Trophoblast cell (in vitro differentiated cells and primary cell): ENCODE results near the gene ESRRG. TPM values are rescaled to one million over a fixed set of nuclear protein-coding genes. Genes with fewer than 3 reads are reported as not detected.

Experiments used
- DNase-seq, 2 donors: peaks; one replicate each; pipeline ENCODE4 v3.0.0-alpha.2; 2016
- H2AFZ ChIP-seq: 2 replicates; pipeline ENCODE4 v1.6.1; 2013; ENCODE audit warnings: low read length, moderate library complexity, mild to moderate bottlenecking; ENCODE audit not compliant: insufficient read depth, poor library complexity
- H2AK5ac ChIP-seq: 2 replicates; pipeline ENCODE4 v1.6.1; 2013; ENCODE audit warnings: mild to moderate bottlenecking, low read length
- H2BK120ac ChIP-seq: 2 replicates; pipeline ENCODE4 v1.6.1; 2013; ENCODE audit warnings: low read length, mild to moderate bottlenecking, moderate library complexity; ENCODE audit not compliant: insufficient read depth, poor library complexity
- H2BK12ac ChIP-seq: 2 replicates; pipeline ENCODE4 v1.6.1; 2013; ENCODE audit warnings: mild to moderate bottlenecking, low read length, moderate library complexity
- H2BK5ac ChIP-seq: 2 replicates; pipeline ENCODE4 v1.6.1; 2013; ENCODE audit warnings: low read length, low read depth, moderate library complexity, mild to moderate bottlenecking; ENCODE audit not compliant: poor library complexity
- H3K14ac ChIP-seq: 2 replicates; pipeline ENCODE4 v1.6.1; 2013; ENCODE audit warnings: mild to moderate bottlenecking, low read length
- H3K18ac ChIP-seq: 2 replicates; pipeline ENCODE4 v1.6.1; 2013; ENCODE audit warnings: mild to moderate bottlenecking, low read length
- H3K23ac ChIP-seq: 2 replicates; pipeline ENCODE4 v1.6.1; 2013; ENCODE audit warnings: low read length
- H3K27ac ChIP-seq: 2 replicates; pipeline ENCODE4 v1.5.1; 2013; ENCODE audit warnings: low read depth, mild to moderate bottlenecking, inconsistent platforms, low read length, moderate library complexity
- H3K27me3 ChIP-seq: 2 replicates; pipeline ENCODE4 v1.6.1; 2013; ENCODE audit warnings: inconsistent platforms, mild to moderate bottlenecking, low read length, moderate library complexity; ENCODE audit not compliant: insufficient read depth
- H3K36me3 ChIP-seq, 2 experiments: 1 replicate in 1 of 2; 2 replicates in 1 of 2; pipeline ENCODE4 v1.6.1; 2013; ENCODE audit warnings: low read length in 2 of 2, mild to moderate bottlenecking in 2 of 2, moderate library complexity in 1 of 2; ENCODE audit not compliant: insufficient read depth in 2 of 2, control insufficient read depth in 1 of 2
- H3K4ac ChIP-seq: 2 replicates; pipeline ENCODE4 v1.6.1; 2013; ENCODE audit warnings: low read depth, mild to moderate bottlenecking, low read length, moderate library complexity
- H3K4me1 ChIP-seq, 2 experiments: 1 replicate in 1 of 2; 2 replicates in 1 of 2; pipeline ENCODE4 v1.6.1; 2013; ENCODE audit warnings: low read length in 2 of 2, mild to moderate bottlenecking in 2 of 2, moderate library complexity in 1 of 2; ENCODE audit not compliant: insufficient read depth in 2 of 2, control insufficient read depth in 1 of 2
- H3K4me2 ChIP-seq: 2 replicates; pipeline ENCODE4 v1.6.1; 2013; ENCODE audit warnings: inconsistent platforms, mild to moderate bottlenecking, low read length, moderate library complexity
- H3K4me3 ChIP-seq: 2 replicates; pipeline ENCODE4 v1.5.1; 2013; ENCODE audit warnings: mild to moderate bottlenecking, low read depth, low read length, inconsistent platforms
- H3K79me1 ChIP-seq: one replicate; pipeline ENCODE4 v1.6.1; 2013; ENCODE audit warnings: low read length
- H3K79me2 ChIP-seq: 2 replicates; pipeline ENCODE4 v1.6.1; 2013; ENCODE audit warnings: low read length, mild to moderate bottlenecking; ENCODE audit not compliant: control insufficient read depth, insufficient read depth, poor library complexity
- H3K9ac ChIP-seq: 2 replicates; pipeline ENCODE4 v1.6.1; 2013; ENCODE audit warnings: mild to moderate bottlenecking, low read length
- H3K9me3 ChIP-seq: 2 replicates; pipeline ENCODE4 v1.6.1; 2013; ENCODE audit warnings: low read depth, mild to moderate bottlenecking, control low read depth, inconsistent platforms, low read length; ENCODE audit not compliant: insufficient read depth
- H4K12ac ChIP-seq: 2 replicates; pipeline ENCODE4 v1.6.1; 2013; ENCODE audit warnings: low read depth, mild to moderate bottlenecking, low read length, moderate library complexity
- H4K8ac ChIP-seq: 2 replicates; pipeline ENCODE4 v1.6.1; 2013; ENCODE audit warnings: low read depth, mild to moderate bottlenecking, low read length, moderate library complexity
- H4K91ac ChIP-seq: one replicate; pipeline ENCODE4 v1.6.1; 2013; ENCODE audit warnings: low read depth, mild to moderate bottlenecking, low read length, moderate library complexity
- WGBS: extraction: QIAGEN DNeasy Blood & Tissue Kit; methylation state at CpG from one replicate; pipeline ENCODE4 v1.1.7; 2013; ENCODE audit warnings: missing lambda C conversion rate; ENCODE audit not compliant: insufficient read length, insufficient coverage; ENCODE audit errors: extremely low coverage; 5-methylcytosine and 5-hydroxymethylcytosine counted together
- polyA plus RNA-seq: library from polyadenylated mRNA; stranded (reverse); fragments of 200-250 nt; gene quantifications from 2 replicates; pipeline ENCODE4 v1.2.3, GENCODE V29; 2013

Gene ESRRG
- polyA plus RNA-seq = 24.9 and 26.6 TPM in 2 replicates

DNA sequence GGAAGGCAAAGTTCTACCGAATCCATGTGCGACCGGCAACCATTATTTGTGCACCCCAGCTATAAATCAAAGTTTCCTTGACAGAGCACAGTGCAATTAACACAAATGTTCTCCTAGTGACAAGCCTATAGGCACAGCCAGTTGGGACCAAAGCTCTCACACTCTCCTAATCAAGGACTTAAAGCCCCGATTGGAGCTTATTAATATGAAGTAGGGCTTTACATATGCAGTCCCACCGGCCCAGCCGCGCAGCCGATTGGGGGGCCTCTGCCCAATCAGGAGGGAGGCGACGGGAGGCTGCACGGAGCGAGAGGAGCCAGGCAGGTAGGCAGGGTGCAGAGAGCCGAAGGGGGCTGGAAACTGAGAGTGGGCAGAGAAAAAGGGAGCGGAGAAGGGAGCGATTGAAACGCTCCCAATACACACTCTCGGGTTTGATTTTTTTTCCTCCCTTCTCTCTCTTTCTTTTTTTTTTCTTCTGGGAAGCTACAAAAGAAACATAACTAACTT lies at the start of gene ESRRG:
ESRRG (minus strand) TSS at position 156 of the 507 bp plus-strand sequence; CDS start at position 26, 130 bp downstream.
- no CpG with 5 or more reads among the region's 17 CpGs for WGBS
- H2BK12ac ChIP-seq = no peak within 1 kb of the TSS
- peak within 1 kb of the TSS; percentile 66 for H3K4me3 ChIP-seq
- no peaks in the 10 kb centered on the region for H3K9me3 ChIP-seq
- H2AFZ ChIP-seq = peak within 1 kb of the TSS; percentile 95
- no peaks in the 10 kb centered on the region for H3K79me1 ChIP-seq
- H3K23ac ChIP-seq = no peak within 1 kb of the TSS
- no peak within 1 kb of the TSS for H3K14ac ChIP-seq
- no peaks in the 10 kb centered on the region for H3K4me1 ChIP-seq
- H4K12ac ChIP-seq = no peak within 1 kb of the TSS
- H3K27ac ChIP-seq = no peak within 1 kb of the TSS
- no peak within 1 kb of the TSS for H3K18ac ChIP-seq
- H3K9ac ChIP-seq = no peak within 1 kb of the TSS
- H3K27me3 ChIP-seq = no peaks in the 10 kb centered on the region
- no peaks in the 10 kb centered on the region for H3K79me2 ChIP-seq
- H3K4ac ChIP-seq = no peak within 1 kb of the TSS
- H3K4me2 ChIP-seq = peak within 1 kb of the TSS; percentile 71
- H2AK5ac ChIP-seq = no peak within 1 kb of the TSS
- H4K91ac ChIP-seq = no peak within 1 kb of the TSS
- H4K8ac ChIP-seq = no peak within 1 kb of the TSS
- DNase-seq = peak; percentile 44 to 51
- no peak within 1 kb of the TSS for H2BK5ac ChIP-seq
- no peak within 1 kb of the TSS for H2BK120ac ChIP-seq
- no peaks in the 10 kb centered on the region for H3K36me3 ChIP-seq

DNA sequence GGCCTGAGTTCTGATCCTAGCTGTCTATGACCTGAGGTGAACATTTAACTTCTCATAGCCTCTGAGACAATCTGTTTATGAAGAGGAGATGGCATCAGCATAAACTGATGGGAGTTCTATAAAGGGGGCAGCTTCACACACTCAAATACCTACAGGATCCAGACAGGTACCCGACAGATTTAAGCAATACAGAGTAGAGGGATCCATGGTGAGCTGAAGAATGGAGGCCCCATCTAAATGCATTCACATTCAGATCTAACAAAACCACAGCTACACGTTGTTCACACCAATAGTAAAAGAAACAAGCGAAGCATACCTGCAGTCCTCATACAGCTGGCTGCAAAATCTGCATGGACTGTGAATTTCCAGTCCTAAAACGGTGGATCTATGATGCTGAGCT lies 48.7 kb upstream of the ESRRG start:
- no peak overlapping the region for H3K4me3 ChIP-seq
- no peaks in the 10 kb centered on the region for H3K79me2 ChIP-seq
- no peak overlapping the region for H4K91ac ChIP-seq
- no peak overlapping the region for H4K12ac ChIP-seq
- no peak overlapping the region for H3K18ac ChIP-seq
- no peaks in the 10 kb centered on the region for H3K9me3 ChIP-seq
- no peak overlapping the region for H2BK120ac ChIP-seq
- H3K9ac ChIP-seq = no peak overlapping the region
- no peak overlapping the region for H3K27ac ChIP-seq
- no peaks in the 10 kb centered on the region for H3K27me3 ChIP-seq
- H3K23ac ChIP-seq = no peak overlapping the region
- H4K8ac ChIP-seq = no peak overlapping the region
- no peaks in the 10 kb centered on the region for H3K79me1 ChIP-seq
- no peak overlapping the region for H2AFZ ChIP-seq
- H2BK5ac ChIP-seq = no peak overlapping the region
- H3K14ac ChIP-seq = no peak overlapping the region
- DNase-seq = no peak
- H3K4ac ChIP-seq = no peak overlapping the region
- H2AK5ac ChIP-seq = no peak overlapping the region
- no peaks in the 10 kb centered on the region for H3K36me3 ChIP-seq
- no CpG with 5 or more reads among the region's 4 CpGs for WGBS
- H3K4me1 ChIP-seq = no peaks in the 10 kb centered on the region
- H2BK12ac ChIP-seq = no peak overlapping the region
- no peak overlapping the region for H3K4me2 ChIP-seq

DNA sequence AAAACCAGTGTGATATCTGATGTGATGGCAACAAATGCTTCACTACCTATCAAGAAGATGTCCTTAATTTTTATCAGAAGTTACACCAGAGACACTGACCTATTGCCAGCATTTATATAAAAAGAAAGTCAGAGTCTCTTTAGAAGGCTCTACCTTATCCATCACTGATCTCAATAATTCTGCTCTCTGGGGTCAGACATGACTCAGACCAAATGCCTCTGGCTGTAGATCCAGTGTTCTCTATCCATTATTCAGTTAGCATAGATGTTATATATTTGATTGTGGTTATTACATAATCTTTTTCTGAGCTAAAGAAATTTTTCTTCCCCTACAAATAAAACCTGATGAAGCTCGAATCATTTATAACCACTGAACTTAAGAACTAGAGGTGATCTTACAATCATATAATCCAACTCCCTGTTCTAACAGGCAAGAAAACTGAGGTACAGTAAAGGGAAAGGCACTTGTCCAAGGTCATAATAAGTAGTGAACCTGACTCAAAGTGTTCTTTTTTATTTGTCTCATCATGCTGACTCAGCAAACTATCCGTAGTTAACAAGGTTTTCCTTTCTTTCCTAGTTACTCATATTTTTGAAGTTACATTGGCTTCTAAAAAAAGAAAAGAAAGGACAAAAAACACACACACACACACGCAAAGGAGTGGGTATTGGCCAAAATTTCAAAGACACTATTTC lies 43.6 kb upstream of the ESRRG start:
- Histone ChIP-seq H3K36me3 (no peaks in the 10 kb centered on the region), H2BK120ac (no peak overlapping the region), H3K14ac (no peak overlapping the region), H3K18ac (no peak overlapping the region), H3K23ac (no peak overlapping the region), H3K4ac (no peak overlapping the region), H3K9me3 (no peaks in the 10 kb centered on the region), H3K27me3 (no peaks in the 10 kb centered on the region), H3K9ac (no peak overlapping the region), H3K79me1 (no peaks in the 10 kb centered on the region), H3K79me2 (no peaks in the 10 kb centered on the region), H3K4me2 (no peak overlapping the region), H4K91ac (no peak overlapping the region), H2AK5ac (no peak overlapping the region), H2BK12ac (no peak overlapping the region), H3K4me3 (no peak overlapping the region), H2BK5ac (no peak overlapping the region), H2AFZ (no peak overlapping the region), H3K27ac (no peak overlapping the region), H3K4me1 (peaks cover 0 to 1% of the 10 kb centered on the region in 2 experiments), H4K8ac (no peak overlapping the region), H4K12ac (no peak overlapping the region)
- WGBS = no CpG with 5 or more reads among the region's 3 CpGs
- DNase-seq = no peak

DNA sequence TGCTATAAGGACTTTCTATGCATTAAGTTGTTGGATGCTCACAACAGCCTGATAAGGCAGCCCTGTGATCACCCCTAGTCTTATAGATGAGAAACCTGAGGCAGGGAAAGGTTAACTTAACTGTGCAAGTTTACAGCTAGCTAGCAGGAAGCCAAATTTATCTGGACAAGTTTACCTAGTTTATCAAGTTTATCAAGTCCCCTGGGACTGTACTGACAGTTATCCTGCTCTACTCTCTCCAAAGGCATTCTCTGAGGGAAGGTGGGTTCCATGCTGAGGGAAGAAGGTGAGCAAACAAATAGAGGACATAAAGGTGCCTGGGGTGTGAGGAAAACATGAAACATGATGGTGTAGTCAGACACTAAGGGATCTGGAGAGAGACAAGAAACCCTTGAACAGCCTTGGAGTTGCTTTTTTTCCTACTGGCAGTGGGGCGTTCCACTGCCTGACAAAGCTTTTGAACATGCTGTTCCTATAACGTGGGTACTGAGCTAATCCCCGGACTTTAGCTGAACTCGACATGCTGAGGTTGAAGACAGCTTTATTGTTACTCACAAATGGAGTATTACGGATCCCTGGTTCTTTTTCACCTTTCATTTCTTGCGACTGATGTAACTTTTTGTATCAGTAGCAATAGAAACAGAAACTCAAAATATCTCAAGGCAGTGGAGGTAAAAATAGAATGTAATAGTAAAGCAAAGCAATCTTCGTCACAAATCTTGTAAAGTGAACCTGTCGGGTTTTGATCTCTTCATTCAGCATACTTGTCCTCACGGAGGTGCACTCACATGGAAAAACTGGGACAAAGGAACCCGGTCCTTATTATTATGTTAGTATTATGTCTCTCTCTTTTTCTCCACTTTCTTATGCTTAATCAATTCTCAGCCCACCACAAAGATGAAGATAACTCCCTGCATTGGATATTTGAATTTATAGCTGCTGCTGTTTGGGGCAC lies 42.4 kb upstream of the ESRRG start:
- Histone ChIP-seq H2BK12ac (no peak overlapping the region), H3K79me1 (no peaks in the 10 kb centered on the region), H2AFZ (no peak overlapping the region), H3K4me2 (no peak overlapping the region), H3K9ac (no peak overlapping the region), H3K27ac (no peak overlapping the region), H4K12ac (no peak overlapping the region), H3K27me3 (no peaks in the 10 kb centered on the region), H4K91ac (no peak overlapping the region), H4K8ac (no peak overlapping the region), H2BK120ac (no peak overlapping the region), H3K4ac (no peak overlapping the region), H3K23ac (no peak overlapping the region), H3K9me3 (no peaks in the 10 kb centered on the region), H3K36me3 (no peaks in the 10 kb centered on the region), H3K79me2 (no peaks in the 10 kb centered on the region), H3K18ac (no peak overlapping the region), H3K4me1 (peaks cover 0 to 1% of the 10 kb centered on the region in 2 experiments), H3K14ac (no peak overlapping the region), H2AK5ac (no peak overlapping the region), H2BK5ac (no peak overlapping the region), H3K4me3 (no peak overlapping the region)
- WGBS = no CpG with 5 or more reads among the region's 10 CpGs
- DNase-seq = no peak
